Activated CD4-positive, alpha-beta memory T cell treated with anti-CD3 and anti-CD28 coated beads, Interleukin-2, amount 10 ng/mL, durations not matched to agents 7 days and 5 days (primary cell): Measurements from ENCODE around the gene EPC1. TPM values are rescaled to one million over a fixed set of nuclear protein-coding genes. Genes with fewer than 3 reads are reported as not detected.

ENCODE experiments used
- CTCF ChIA-PET: fragments of 350-600 bp; sonication (Branson Sonifier 250); formaldehyde crosslinking; loops from one replicate; lab custom pipeline; 2021; ENCODE audit warnings: antibody characterized with exemption, inconsistent platforms; lab: Charles Lee
- POLR2A ChIA-PET: fragments of 350-600 bp; sonication (Branson Sonifier 250); formaldehyde crosslinking; loops from one replicate; lab custom pipeline; 2021; ENCODE audit warnings: antibody characterized with exemption; lab: Charles Lee
- DNase-seq: peaks from one replicate; pipeline ENCODE4 v3.0.0-alpha.2; 2020
- H3K27ac Mint-ChIP-seq: one replicate; pipeline ENCODE4 v1.8.0; 2021; ENCODE audit warnings: mild to moderate bottlenecking, mixed read lengths
- H3K27me3 Mint-ChIP-seq: one replicate; pipeline ENCODE4 v1.8.0; 2021; ENCODE audit warnings: mixed read lengths
- H3K36me3 Mint-ChIP-seq: one replicate; pipeline ENCODE4 v1.8.0; 2021; ENCODE audit warnings: low read depth, mixed read lengths
- H3K4me1 Mint-ChIP-seq: one replicate; pipeline ENCODE4 v1.8.0; 2021; ENCODE audit warnings: mixed read lengths
- H3K4me3 Mint-ChIP-seq: one replicate; pipeline ENCODE4 v1.8.0; 2021; ENCODE audit warnings: mild to moderate bottlenecking, mixed read lengths
- H3K9me3 Mint-ChIP-seq: one replicate; pipeline ENCODE4 v1.8.0; 2021; ENCODE audit warnings: mixed read lengths
- total RNA-seq, 2 experiments: library from RNA; stranded (reverse); gene quantifications; one replicate each; pipeline ENCODE4 v1.2.3, GENCODE V29; 2021

The EPC1 gene
- total RNA-seq, 2 experiments from 2014 or later = 41.6 to 43.0 TPM

DNA sequence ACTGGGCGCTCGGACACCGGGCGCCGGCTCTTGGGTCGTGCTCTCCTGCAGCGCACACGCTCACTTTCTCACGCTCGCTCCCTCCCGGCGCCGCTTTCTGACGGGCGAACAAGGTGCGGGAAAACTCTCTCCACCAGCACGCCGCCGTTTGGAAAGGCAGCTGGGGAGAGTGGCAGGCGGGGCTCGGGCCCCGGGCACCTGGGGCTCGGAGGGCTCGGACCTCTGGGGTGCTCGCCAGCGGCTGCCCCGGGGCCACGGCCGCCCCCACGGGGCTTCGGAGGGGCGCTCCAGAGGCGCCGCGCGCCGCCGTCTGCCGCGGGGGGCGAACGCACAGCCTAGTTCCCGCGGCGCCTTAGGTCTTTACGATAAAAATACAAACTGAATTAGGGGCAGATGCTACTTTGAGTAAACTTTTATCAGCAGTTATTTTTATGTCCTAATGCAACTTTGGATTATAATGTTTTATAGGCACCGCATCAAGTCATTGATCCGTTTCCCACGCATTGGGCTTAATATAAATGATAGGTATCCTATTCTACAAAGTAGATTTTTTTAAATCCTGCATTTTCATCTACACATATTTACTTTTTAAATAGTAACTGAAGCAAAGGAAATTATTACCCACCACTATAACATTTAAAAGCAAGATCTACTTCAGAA is 535 bp upstream of the EPC1 start:
- ChIA-PET CTCF (interaction anchor here (0.9 to 1.6 kb wide), 3 partner anchors 10 to 30 kb away, joined by 3 to 5 read pairs (median 4); no protein-coding TSS in a partner anchor), POLR2A (interaction anchor here (0.7 to 3.6 kb wide), 14 partner anchors 9 to 98 kb away, joined by 3 to 26 read pairs (median 6); partner anchors contain the start of gene CCDC7)
- Mint-ChIP-seq H3K27me3 (no peaks in the 10 kb centered on the region), H3K27ac (peak overlapping the region; percentile 68), H3K4me1 (peaks cover 62% of the 10 kb centered on the region), H3K36me3 (peaks cover 46% of the 10 kb centered on the region), H3K4me3 (peak overlapping the region; percentile 58), H3K9me3 (no peaks in the 10 kb centered on the region)
- DNase-seq = no peak

DNA sequence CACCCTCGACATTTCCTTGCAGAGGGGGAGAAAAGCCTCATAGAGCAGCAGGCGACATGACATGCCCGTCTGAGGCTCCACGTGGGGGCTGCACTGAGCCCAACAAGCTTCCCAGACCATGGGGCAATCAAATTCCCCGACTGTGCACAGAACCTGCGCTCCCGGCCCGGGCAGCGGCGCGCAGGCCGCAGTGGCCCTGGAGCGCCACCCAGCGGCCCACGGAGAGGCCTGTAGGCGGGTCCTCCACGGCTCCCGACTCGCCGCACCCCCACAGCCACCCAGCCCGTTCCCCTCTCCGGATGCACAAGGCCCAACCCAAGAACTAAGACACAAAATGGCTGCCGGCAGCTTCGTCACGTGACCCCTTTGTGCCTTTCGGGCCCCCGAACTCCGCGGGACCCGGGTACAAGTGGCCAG is 816 bp downstream of the EPC1 start:
- Mint-ChIP-seq H3K36me3 (peaks cover 50% of the 10 kb centered on the region), H3K4me3 (peak overlapping the region; percentile 94), H3K4me1 (peaks cover 69% of the 10 kb centered on the region), H3K9me3 (no peaks in the 10 kb centered on the region), H3K27me3 (no peaks in the 10 kb centered on the region), H3K27ac (peak overlapping the region; percentile 98)
- POLR2A ChIA-PET = interaction anchor here (0.6 to 3.6 kb wide), 27 partner anchors 9 to 289 kb away, joined by 3 to 26 read pairs (median 4); partner anchors contain the start of gene CCDC7
- DNase-seq = peak; percentile 96
- CTCF ChIA-PET = interaction anchor here (0.8 to 3.1 kb wide), 17 partner anchors 9 to 484 kb away, joined by 3 to 29 read pairs (median 5); no protein-coding TSS in a partner anchor

DNA sequence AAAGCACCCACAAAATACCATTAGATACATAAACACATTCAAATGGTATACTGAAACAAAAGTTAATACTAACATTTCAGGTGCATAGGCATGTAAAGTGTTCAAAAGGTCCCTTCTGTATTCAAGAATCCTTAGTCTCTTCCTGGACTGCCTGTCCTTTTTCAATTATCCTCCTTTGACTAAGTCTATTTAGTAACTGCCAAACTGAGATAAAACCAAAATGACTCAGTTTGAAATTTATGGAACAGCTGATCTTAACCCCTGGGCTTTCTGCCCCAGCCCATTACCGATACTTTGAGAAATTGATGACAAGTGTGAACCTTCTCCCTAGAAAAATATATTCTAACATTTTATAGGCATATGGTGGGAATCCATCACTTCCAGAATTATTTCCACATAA is 5.4 kb downstream of the EPC1 start:
- ChIA-PET CTCF (interaction anchor here (1.9 to 2.0 kb wide), 2 partner anchors 11 to 85 kb away, joined by 5 to 7 read pairs; no protein-coding TSS in a partner anchor), POLR2A (interaction anchor here (0.6 to 1.5 kb wide), 6 partner anchors 20 to 84 kb away, joined by 3 to 4 read pairs (median 3); no protein-coding TSS in a partner anchor)
- peak overlapping the region; percentile 2 for H3K27ac Mint-ChIP-seq
- no peaks in the 10 kb centered on the region for H3K9me3 Mint-ChIP-seq
- peaks cover 77% of the 10 kb centered on the region for H3K4me1 Mint-ChIP-seq
- H3K36me3 Mint-ChIP-seq = peaks cover 60% of the 10 kb centered on the region
- no peak for DNase-seq
- H3K27me3 Mint-ChIP-seq = no peaks in the 10 kb centered on the region
- H3K4me3 Mint-ChIP-seq = no peak overlapping the region

DNA sequence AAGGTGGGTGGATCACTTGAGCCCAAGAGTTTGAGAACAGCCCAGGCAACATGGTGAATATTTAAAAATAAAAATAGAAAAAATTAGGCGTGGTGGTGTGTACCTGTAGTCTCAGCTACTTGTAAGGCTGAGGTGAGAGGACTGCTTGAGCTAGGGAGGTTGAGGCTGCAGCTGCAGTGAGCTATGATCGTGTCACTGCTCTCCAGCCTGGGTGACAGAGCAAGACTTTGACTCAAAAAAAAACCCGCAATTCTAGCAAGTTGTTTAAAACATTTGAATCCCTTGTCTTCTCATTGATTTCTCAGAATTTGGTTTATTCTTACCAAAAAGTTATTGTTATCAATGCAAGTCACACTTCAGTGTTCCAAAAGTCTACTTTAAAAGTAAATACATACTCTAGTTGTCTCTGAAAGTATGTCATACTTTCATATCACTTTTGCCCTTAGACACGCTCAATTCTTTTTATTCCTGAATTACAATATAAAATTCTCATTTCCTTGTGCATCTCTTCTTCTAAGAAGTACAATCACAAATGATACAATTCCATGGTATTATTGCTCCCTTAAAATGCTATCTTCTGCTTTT is 6.3 kb downstream of the EPC1 start:
- no peak overlapping the region for H3K4me3 Mint-ChIP-seq
- no peak overlapping the region for H3K27ac Mint-ChIP-seq
- POLR2A ChIA-PET = interaction anchor here (0.9 to 1.1 kb wide), 2 partner anchors 21 to 83 kb away, joined by 3 read pairs; no protein-coding TSS in a partner anchor
- H3K27me3 Mint-ChIP-seq = no peaks in the 10 kb centered on the region
- CTCF ChIA-PET = interaction anchor here (1.9 kb wide), 1 partner anchor 85 kb away, joined by 5 read pairs; no protein-coding TSS in a partner anchor
- peaks cover 84% of the 10 kb centered on the region for H3K4me1 Mint-ChIP-seq
- peaks cover 62% of the 10 kb centered on the region for H3K36me3 Mint-ChIP-seq
- no peak for DNase-seq
- H3K9me3 Mint-ChIP-seq = no peaks in the 10 kb centered on the region

DNA sequence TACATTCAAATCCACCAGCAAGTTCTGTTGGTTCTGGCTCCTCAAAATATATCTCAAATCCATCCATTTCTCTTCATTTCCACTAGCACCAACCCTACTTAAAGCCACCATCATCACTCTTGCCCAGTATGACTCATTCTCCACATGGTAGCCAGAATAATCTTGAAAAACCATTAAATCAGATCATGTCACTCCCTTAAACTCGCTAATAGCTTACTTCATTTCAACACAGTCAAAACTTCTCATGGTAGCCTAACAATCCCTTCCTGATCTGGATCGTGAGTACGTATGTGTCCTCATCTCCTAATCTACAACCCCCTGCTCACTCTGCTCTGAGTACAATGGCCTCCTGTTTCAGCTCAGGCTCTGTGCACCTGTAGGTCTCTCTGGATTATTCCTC is 8.7 kb downstream of the EPC1 start:
- no peak for DNase-seq
- no peaks in the 10 kb centered on the region for H3K9me3 Mint-ChIP-seq
- ChIA-PET CTCF (interaction anchor here (1.1 to 1.4 kb wide), 2 partner anchors 32 to 79 kb away, joined by 3 to 10 read pairs; no protein-coding TSS in a partner anchor), POLR2A (interaction anchor here (1.5 to 2.0 kb wide), 3 partner anchors 10 to 30 kb away, joined by 3 to 5 read pairs (median 4); no protein-coding TSS in a partner anchor)
- no peak overlapping the region for H3K4me3 Mint-ChIP-seq
- H3K27me3 Mint-ChIP-seq = no peaks in the 10 kb centered on the region
- H3K4me1 Mint-ChIP-seq = peaks cover 85% of the 10 kb centered on the region
- peaks cover 50% of the 10 kb centered on the region for H3K36me3 Mint-ChIP-seq
- no peak overlapping the region for H3K27ac Mint-ChIP-seq

DNA sequence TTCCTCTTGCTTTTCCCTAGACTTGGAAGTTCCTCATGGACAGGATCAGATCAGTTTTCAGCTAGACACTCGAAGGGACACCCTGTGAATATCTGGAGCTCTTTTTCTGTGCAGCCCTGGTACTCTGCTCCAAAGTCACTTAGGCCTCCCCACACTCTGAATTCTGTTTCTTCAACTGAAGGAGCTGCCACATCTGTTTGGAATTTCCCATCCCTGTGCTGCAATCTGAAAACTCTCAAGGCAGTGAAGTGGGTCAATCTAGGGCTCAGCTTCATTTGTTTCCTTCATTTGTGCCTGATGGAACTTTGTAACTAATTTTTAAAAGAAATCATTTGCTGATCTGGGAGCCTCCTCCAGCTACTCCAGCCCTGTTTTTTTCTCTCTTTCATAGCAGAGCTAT is 9.6 kb downstream of the EPC1 start:
- Mint-ChIP-seq H3K27me3 (no peaks in the 10 kb centered on the region), H3K4me3 (no peak overlapping the region), H3K4me1 (peaks cover 87% of the 10 kb centered on the region), H3K9me3 (no peaks in the 10 kb centered on the region), H3K27ac (no peak overlapping the region), H3K36me3 (peaks cover 52% of the 10 kb centered on the region)
- CTCF ChIA-PET = interaction anchor here (0.7 to 1.7 kb wide), 4 partner anchors 9 to 80 kb away, joined by 3 to 10 read pairs (median 4); no protein-coding TSS in a partner anchor
- no peak for DNase-seq
- POLR2A ChIA-PET = interaction anchor here (0.6 to 2.0 kb wide), 6 partner anchors 8 to 76 kb away, joined by 3 to 9 read pairs (median 4); no protein-coding TSS in a partner anchor

DNA sequence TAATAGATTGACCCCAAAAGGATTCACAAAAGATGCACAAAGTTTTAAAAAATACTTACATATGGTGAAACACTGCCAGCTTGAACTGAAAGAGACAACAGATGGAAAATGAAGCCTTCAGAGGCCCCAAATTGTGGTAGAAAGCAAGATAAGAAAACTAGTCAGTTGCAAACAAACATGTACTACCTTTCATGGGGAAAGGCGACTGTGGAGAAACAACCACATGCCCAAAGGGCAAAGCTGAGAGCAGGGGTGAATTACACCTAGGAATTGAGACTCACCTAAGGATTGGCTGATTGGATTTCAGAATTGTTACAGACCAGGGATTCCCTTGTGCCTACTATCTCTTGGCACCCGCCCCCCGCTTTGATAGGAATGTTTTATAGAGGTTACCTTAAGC is 13.1 kb downstream of the EPC1 start:
- Mint-ChIP-seq H3K27me3 (no peaks in the 10 kb centered on the region), H3K27ac (peak overlapping the region; percentile 77), H3K36me3 (peaks cover 49% of the 10 kb centered on the region), H3K9me3 (no peaks in the 10 kb centered on the region), H3K4me1 (peaks cover 85% of the 10 kb centered on the region), H3K4me3 (peak overlapping the region; percentile 59)
- CTCF ChIA-PET = interaction anchor here (1.1 to 2.5 kb wide), 2 partner anchors 11 to 12 kb away, joined by 3 to 11 read pairs; no protein-coding TSS in a partner anchor
- POLR2A ChIA-PET = interaction anchor here (0.7 to 2.0 kb wide), 8 partner anchors 10 to 112 kb away, joined by 3 to 7 read pairs (median 3); partner anchors contain the start of gene CCDC7
- DNase-seq = no peak

DNA sequence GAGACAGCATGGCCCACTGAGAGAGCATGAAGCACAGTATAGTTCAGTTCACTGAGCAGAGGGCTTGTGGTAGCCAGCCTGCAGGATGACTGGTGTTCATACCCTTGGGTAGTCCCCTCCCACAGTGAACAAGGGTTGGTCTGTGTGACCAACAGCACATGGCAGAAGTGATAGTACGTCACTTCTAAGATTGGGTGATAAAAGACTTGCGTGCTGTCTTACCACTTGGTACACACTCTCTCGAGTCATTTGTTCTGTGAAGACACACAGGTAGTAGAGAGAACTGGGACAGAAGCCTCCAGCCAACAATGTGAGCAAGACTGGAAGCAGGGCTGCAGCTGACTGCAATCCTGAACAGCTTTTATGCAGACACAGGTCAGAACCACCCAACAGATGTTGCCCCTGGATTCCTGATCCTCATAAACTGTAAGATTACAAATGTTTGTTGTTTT is 14.6 kb downstream of the EPC1 start:
- H3K9me3 Mint-ChIP-seq = no peaks in the 10 kb centered on the region
- peaks cover 83% of the 10 kb centered on the region for H3K4me1 Mint-ChIP-seq
- ChIA-PET CTCF (interaction anchor here (2.5 kb wide), 1 partner anchor 14 kb away, joined by 11 read pairs; no protein-coding TSS in a partner anchor), POLR2A (interaction anchor here (0.9 to 1.6 kb wide), 4 partner anchors 11 to 75 kb away, joined by 3 to 5 read pairs (median 3); no protein-coding TSS in a partner anchor)
- no peaks in the 10 kb centered on the region for H3K27me3 Mint-ChIP-seq
- H3K27ac Mint-ChIP-seq = peak overlapping the region; percentile 77
- H3K36me3 Mint-ChIP-seq = peaks cover 39% of the 10 kb centered on the region
- DNase-seq = peak; percentile 83
- H3K4me3 Mint-ChIP-seq = peak overlapping the region; percentile 59

DNA sequence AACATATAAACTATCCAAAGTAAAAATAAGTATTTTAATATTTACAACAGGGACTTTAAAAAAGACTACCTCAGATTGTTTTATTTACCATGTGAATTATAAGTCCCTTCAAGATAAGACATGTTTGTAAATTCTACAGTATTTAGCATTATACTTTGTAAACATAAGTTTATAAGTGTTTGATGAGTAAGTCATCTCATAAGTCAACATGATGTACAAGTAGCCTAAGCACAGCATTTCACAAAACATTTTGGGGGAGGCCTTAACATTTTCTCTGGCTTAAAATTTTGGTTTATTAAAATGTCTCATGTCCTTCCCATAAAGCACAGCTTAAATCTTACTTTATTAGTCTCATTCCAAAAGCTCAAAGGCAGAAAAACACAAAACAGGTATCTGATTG is 15.4 kb downstream of the EPC1 start:
- POLR2A ChIA-PET = interaction anchor here (1.6 kb wide), 1 partner anchor 14 kb away, joined by 5 read pairs; no protein-coding TSS in a partner anchor

DNA sequence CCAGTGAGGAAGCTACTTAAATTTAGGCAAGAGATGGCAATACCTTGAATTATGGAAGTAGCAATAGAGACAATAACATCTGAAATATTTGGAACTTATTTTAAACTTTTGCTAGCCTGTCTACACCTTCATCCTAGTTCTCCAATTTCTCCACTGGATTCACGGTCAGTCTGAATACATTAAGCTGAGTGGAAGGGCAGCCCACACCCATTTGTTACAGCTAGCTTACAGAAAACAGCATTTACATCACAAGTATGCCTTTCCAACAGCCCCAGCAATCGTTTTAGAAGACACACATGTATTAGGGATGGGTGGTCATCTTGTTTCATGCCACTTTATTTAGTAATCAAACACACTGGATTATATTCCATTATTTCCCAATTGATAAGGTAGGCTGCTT is 16.7 kb downstream of the EPC1 start:
- H3K4me3 Mint-ChIP-seq = no peak overlapping the region
- ChIA-PET CTCF (interaction anchor here (1.2 to 1.3 kb wide), 3 partner anchors 12 to 115 kb away, joined by 3 read pairs; partner anchors contain the start of gene CCDC7), POLR2A (interaction anchor here (1.0 to 1.1 kb wide), 2 partner anchors 13 to 15 kb away, joined by 3 to 4 read pairs; no protein-coding TSS in a partner anchor)
- no peaks in the 10 kb centered on the region for H3K27me3 Mint-ChIP-seq
- no peak for DNase-seq
- no peaks in the 10 kb centered on the region for H3K9me3 Mint-ChIP-seq
- H3K36me3 Mint-ChIP-seq = peaks cover 33% of the 10 kb centered on the region
- H3K4me1 Mint-ChIP-seq = peaks cover 83% of the 10 kb centered on the region
- no peak overlapping the region for H3K27ac Mint-ChIP-seq

More for the DNA sequence above, 15.4 kb downstream of the EPC1 start:
- no peak for DNase-seq
- no peak overlapping the region for H3K4me3 Mint-ChIP-seq
- peaks cover 86% of the 10 kb centered on the region for H3K4me1 Mint-ChIP-seq
- peak overlapping the region; percentile 77 for H3K27ac Mint-ChIP-seq
- H3K9me3 Mint-ChIP-seq = no peaks in the 10 kb centered on the region
- CTCF ChIA-PET = no interaction called here
- H3K27me3 Mint-ChIP-seq = no peaks in the 10 kb centered on the region
- H3K36me3 Mint-ChIP-seq = peaks cover 40% of the 10 kb centered on the region

DNA sequence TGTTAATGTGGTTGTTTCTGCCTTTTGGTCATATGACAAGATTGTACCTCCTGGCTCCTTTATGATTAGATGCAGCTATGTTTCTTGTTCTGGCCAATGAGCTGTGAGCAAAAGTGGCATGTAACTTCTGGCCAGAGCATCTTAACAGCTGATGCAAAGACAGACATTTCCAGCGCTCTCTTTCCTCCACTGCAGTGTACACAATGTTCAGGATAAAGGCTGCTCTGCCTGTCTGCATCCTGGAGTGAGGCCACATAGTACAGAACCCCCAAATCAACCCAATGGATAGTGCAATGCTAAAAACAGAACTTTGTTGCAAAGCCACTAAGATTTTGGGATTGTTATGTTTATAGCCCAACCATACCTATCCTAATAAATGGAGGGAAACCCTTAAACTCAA is 17.9 kb downstream of the EPC1 start:
- Mint-ChIP-seq H3K27ac (no peak overlapping the region), H3K27me3 (no peaks in the 10 kb centered on the region), H3K9me3 (no peaks in the 10 kb centered on the region), H3K4me3 (no peak overlapping the region), H3K4me1 (peaks cover 72% of the 10 kb centered on the region), H3K36me3 (peaks cover 31% of the 10 kb centered on the region)
- POLR2A ChIA-PET = interaction anchor here (1.0 to 1.7 kb wide), 3 partner anchors 9 to 17 kb away, joined by 4 to 5 read pairs (median 5); no protein-coding TSS in a partner anchor
- DNase-seq = no peak
- CTCF ChIA-PET = interaction anchor here (1.2 kb wide), 1 partner anchor 11 kb away, joined by 3 read pairs; no protein-coding TSS in a partner anchor

DNA sequence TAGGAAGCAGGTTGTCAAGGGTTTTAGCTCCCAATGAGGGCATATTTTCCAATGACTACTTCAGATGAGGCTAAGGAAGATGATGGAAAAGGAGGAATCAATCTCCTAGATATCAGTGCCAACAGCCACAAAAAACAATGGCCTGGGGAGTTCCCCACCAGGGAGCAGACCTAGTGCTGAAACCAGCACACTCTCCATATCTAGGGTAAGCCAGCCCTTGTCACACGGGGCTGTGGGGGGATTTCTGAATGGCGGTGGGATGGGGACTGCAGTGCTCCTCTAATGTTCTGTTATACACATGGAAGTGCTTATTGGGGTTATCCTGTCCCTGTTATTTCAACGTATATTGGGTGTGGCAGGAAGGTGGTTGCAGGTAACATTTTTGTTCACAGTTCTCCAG is 18.5 kb downstream of the EPC1 start:
- Mint-ChIP-seq H3K4me1 (peaks cover 67% of the 10 kb centered on the region), H3K27ac (no peak overlapping the region), H3K9me3 (no peaks in the 10 kb centered on the region), H3K27me3 (no peaks in the 10 kb centered on the region), H3K4me3 (no peak overlapping the region), H3K36me3 (peaks cover 28% of the 10 kb centered on the region)
- no peak for DNase-seq
- ChIA-PET POLR2A (interaction anchor here (1.7 kb wide), 1 partner anchor 9 kb away, joined by 5 read pairs; no protein-coding TSS in a partner anchor), CTCF (interaction anchor here (1.0 kb wide), 1 partner anchor 10 kb away, joined by 3 read pairs; no protein-coding TSS in a partner anchor)
